SW480 (cell line): Measurements from ENCODE around the gene FBXO10.
"Not testable (repeated sequence)": the region's sequence is repeated elsewhere in the genome, so short reads cannot be mapped to it uniquely, and the experiment has no call there.

ENCODE experiments used
- DNase-seq: peaks from one replicate; pipeline ENCODE4 v3.0.0-alpha.2; 2016; ENCODE audit warnings: low spot score

Gene FBXO10

DNA sequence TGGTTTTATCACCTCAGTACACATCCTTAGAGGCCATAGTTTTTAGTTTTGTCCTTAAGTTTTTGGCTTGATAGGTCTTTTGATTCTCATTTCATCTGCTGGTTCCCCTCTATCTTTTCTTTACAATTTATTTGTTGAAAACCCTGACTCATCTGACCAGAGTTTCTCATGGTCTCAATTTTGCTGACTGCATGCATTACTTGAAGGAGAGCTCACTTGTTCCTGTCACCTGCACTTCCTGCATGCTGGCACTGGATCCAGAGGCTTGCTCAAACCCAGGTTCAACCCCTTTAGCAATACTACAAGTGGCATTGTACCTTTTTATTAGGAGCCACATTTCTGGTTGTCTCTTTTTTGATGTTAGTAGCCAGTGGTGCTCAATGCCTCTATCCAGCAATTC is 26.7 kb downstream of the FBXO10 start:
- DNase-seq, result no peak

- no peak for DNase-seq
Measured at GRCh38 chr9:37547328-37547878, 28.8 kb downstream of the FBXO10 start.

GRCh38 chr9:37543468-37543867 is 32.7 kb downstream of the FBXO10 start:
- no peak for DNase-seq

GRCh38 chr9:37542895-37543294 is 33.3 kb downstream of the FBXO10 start:
- DNase-seq, result no peak

DNA sequence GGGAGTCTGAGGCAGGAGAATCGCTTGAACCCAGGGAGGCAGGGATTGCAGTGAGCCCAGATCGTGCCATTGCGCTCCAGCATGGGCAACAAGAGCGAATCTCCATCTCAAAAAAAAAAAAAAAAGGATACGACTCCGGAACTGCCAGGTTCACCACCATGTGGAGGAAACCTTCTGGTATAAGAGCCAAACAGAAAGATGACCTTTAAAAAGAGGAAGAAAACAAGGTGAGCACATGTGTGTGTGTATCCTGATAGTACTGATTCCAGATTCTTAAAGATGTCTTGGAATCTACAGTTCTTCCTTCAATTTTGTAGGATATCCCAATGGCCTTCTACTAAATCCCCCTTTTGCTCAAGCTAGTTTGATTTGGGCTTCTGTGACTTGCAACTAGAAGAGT is 33.7 kb downstream of the FBXO10 start:
- no peak for DNase-seq

- no peak for DNase-seq
Measured at GRCh38 chr9:37541465-37541864, 34.7 kb downstream of the FBXO10 start.

- no peak for DNase-seq
Measured at GRCh38 chr9:37540634-37541033, 35.5 kb downstream of the FBXO10 start.

GRCh38 chr9:37539634-37540033 is 36.5 kb downstream of the FBXO10 start:
- DNase-seq, result no peak

GRCh38 chr9:37538099-37538498 is 38.1 kb downstream of the FBXO10 start:
- DNase-seq, result no peak

DNA sequence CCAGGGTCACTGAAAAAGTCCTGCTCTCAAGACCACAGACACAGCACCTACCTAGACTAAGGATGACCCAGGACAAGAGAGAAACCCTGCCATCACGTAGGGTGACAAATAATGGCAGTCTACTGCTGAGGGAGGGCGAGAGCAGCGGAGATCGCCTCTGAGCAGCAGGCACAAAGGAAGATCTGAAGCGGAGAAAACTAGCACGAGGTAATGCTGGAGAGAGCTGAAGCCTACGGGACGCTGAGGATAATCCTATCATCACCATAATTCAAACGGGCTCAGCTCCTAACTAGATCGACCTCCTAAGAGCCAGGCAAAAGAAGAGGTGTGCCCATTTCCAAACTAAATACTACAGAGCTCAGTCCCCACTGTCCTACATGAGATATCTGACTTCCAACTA is 41.3 kb downstream of the FBXO10 start:
- no peak for DNase-seq

DNA sequence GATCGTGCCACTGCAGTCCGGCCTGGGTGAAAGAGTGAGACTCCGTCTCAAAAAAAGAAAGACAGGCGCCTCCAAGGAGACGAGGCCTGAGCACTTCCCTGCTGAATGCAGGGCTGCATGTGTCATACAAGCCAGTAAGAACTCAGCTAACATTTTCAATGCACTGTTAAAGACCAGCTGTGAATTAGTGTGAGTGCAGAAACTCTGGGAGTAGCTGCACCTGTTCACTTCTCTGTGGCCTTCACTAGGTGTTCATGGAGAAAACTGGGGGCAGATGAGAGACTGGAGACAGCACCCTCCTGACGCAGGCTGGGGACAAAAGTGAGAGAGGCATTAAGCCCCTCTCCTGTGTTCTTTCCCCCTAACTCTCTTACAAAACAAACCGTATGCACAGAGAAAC is 41.8 kb downstream of the FBXO10 start:
- DNase-seq, result no peak

GRCh38 chr9:37531699-37532098 is 44.5 kb downstream of the FBXO10 start:
- no peak for DNase-seq

GRCh38 chr9:37528652-37529471 is 47.3 kb downstream of the FBXO10 start:
- no peak for DNase-seq

DNA sequence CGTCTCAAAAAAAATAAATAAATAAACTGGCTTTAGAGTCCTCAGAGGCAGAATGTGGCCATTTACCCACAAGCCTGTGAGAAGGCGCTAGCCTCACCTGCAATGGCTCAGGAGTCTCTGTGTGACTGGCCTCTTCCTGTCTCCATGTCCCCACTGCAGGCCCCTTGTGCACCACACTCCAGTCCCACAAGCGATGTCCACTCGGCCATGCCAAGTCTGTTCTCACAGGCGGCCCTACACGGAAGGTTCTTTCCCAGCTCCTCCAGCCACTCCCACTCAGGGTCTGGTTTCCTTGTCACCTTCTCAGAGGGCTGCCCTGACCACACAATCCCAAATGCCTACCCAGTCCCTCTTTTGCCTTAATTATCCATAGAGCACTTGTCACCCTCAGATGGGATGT is 52.3 kb downstream of the FBXO10 start:
- no peak for DNase-seq

DNA sequence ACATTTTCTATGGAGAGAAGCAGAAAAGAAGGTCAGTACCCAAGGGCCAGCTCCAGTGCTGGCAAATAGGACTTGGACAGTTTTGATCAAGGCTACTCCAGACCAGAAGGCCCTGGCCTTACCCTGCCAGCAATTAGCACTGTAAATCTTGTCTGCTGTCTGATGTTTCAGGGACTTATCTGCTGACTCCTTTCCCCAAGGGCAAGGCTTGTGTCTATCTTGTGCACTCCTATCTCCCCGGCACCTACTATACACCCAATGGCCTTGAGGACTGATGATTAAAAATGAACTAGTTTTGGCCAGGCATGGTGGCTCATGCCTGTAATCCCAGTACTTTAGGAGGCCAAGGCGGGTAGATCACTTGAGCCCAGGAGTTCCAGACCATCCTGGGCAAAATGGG is 53.2 kb downstream of the FBXO10 start:
- no peak for DNase-seq

DNA sequence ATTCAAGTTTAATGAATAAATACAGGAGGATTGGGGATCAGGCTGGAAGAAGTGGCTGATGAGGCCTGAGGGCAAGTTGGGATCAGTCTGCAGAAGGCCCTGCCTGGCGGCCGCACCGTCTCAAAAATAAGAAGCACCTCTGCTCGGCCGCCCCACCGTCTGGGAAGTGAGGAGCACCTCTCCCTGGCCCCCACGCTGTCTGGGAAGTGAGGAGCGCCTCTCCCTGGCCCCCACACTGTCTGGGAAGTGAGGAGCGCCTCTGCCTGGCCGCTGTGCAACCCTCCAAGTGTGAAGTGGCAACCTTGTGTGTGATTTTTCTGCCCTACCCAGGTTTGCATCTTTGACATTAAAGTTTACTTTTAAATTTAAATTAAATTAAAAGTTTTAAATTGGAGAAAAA is 55.1 kb downstream of the FBXO10 start:
- no peak for DNase-seq

GRCh38 chr9:37520641-37521040 is 55.5 kb downstream of the FBXO10 start:
- no peak for DNase-seq

- DNase-seq, result no peak
Measured at GRCh38 chr9:37517923-37518322, 58.3 kb downstream of the FBXO10 start.

- no peak for DNase-seq
Measured at GRCh38 chr9:37515620-37516258, 60.4 kb downstream of the FBXO10 start.

DNA sequence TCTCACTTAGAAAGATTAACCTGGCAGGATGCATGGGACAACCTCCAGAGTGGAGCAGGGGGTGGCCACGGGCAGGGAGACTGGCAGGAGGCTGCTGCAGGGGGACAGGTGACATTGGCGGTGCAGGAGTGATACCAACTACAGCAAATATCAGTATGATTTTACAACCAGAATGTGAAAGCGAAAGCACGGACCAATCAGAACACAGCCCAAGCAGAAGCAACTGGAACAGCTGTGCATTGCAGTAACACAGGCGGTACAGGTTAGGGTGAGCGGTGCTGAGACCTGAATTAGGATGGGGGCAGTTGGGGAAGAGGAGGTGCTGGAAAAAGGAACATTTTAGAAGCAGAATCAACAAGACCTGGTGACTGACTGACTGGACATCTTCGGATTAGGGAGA is 61.2 kb downstream of the FBXO10 start:
- DNase-seq, result no peak

DNA sequence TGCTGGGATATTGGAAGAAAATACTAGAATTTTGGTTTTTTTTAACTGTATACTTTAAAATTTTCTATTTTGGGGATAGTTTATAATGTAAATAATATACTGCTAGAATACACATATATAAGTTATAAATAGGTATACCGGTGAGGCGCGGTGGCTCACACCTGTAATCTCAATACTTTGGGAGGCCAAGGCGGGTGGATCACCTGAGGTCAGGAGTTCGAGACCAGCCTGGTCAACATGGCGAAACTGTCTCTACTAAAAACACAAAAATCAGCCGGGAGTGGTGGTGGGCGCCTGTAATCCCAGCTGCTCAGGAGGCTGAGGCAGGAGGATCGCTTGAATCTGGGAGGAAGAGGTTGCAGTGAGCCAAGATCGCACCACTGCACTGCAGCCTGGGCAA is 61.8 kb downstream of the FBXO10 start:
- not testable (repeated sequence) for DNase-seq

- no peak for DNase-seq
Measured at GRCh38 chr9:37512437-37512836, 63.7 kb downstream of the FBXO10 start.
